Stomach (tissue), 9 donors: ENCODE results near the gene CDC40. TPM values are rescaled to one million over a fixed set of nuclear protein-coding genes. Genes with fewer than 3 reads are reported as not detected.
"Not testable (repeated sequence)": the region's sequence is repeated elsewhere in the genome, so short reads cannot be mapped to it uniquely, and the experiment has no call there.

ENCODE experiments used
- DNase-seq, 2 donors: peaks; one replicate each; pipeline versions ENCODE4 v3.0.0 to v3.0.0-alpha.2; 2013 to 2019
- H3K27ac ChIP-seq, 5 donors: fragments of 200-600 bp in 4 of 5; sonication (generic) in 4 of 5; one replicate each; pipeline ENCODE4 v1.5.1; 2013 to 2019; ENCODE audit warnings: mild to moderate bottlenecking in 1 of 5, moderate library complexity in 1 of 5
- H3K27me3 ChIP-seq, 3 donors: fragments of 200-600 bp; sonication (generic); one replicate each; pipeline ENCODE4 v1.5.1; 2017 to 2019; ENCODE audit warnings: mixed run types in 1 of 3
- H3K36me3 ChIP-seq, 4 donors: fragments of 200-600 bp; sonication (generic); 1 replicate in 3 of 4; 2 replicates in 1 of 4; pipeline ENCODE4 v1.5.1; 2016 to 2019
- H3K4me1 ChIP-seq, 4 donors: fragments of 200-600 bp; sonication (generic); one replicate each; pipeline ENCODE4 v1.5.1; 2016 to 2019
- H3K4me3 ChIP-seq, 4 donors: fragments of 200-600 bp; sonication (generic) in 3 of 4; one replicate each; pipeline ENCODE4 v1.5.1; 2016 to 2019; ENCODE audit warnings: mild to moderate bottlenecking in 1 of 4
- H3K9me3 ChIP-seq, 4 donors: fragments of 200-600 bp; sonication (generic); one replicate each; pipeline ENCODE4 v1.5.1; 2016 to 2019
- EP300 ChIP-seq: sonication (generic); formaldehyde crosslinking; IDR thresholded peaks from one replicate; pipeline ENCODE4 v1.6.1; 2017; ENCODE audit warnings: antibody characterized with exemption
- POLR2A ChIP-seq, 4 donors: fragments of 450-650 bp; IDR thresholded peaks; one replicate each; pipeline ENCODE4 v1.6.1; 2016; ENCODE audit warnings: antibody characterized with exemption in 4 of 4, control low read depth in 2 of 4, mild to moderate bottlenecking in 1 of 4, moderate library complexity in 1 of 4
- POLR2AphosphoS5 ChIP-seq, 3 donors: sonication (generic); formaldehyde crosslinking; IDR thresholded peaks; one replicate each; pipeline ENCODE4 v1.6.1; 2016; ENCODE audit warnings: antibody characterized with exemption in 3 of 3
- WGBS, 5 donors: extraction: QIAGEN DNeasy Blood & Tissue Kit in 3 of 5; methylation state at CpG; one replicate each; pipeline versions ENCODE4 v1.1.5 to v1.1.7; 2013 to 2018; 5-methylcytosine and 5-hydroxymethylcytosine counted together
- intact Hi-C: fragments of 100-400 bp; cut with DNase I; formaldehyde crosslinking; loops from one replicate; pipeline ENCODE4 v1.15.1; 2023; ENCODE audit warnings: low total_unique reads
- polyA plus RNA-seq, 3 donors: library from polyadenylated mRNA; stranded (reverse); fragments of 200-250 nt; gene quantifications; one replicate each; pipeline ENCODE4 v1.2.3, GENCODE V29; 2013
- total RNA-seq, 5 donors: library from RNA; depleted of rRNA; stranded (reverse); fragments of >200 nt; gene quantifications; one replicate each; pipeline versions ENCODE4 v1.1.0 to v1.2.3, GENCODE V29; 2014 to 2016
- TF ChIP-seq, protein P1 (sequence below), 7 experiments: fragments of 450-650 bp in 4 of 7; fragments of 200-600 bp in 3 of 7; sonication (generic) in 3 of 7; IDR thresholded peaks; one replicate each; pipeline ENCODE4 v1.5.1; 2016 to 2019; ENCODE audit warnings: antibody characterized with exemption in 7 of 7, control low read depth in 2 of 7, mild to moderate bottlenecking in 1 of 7
- donor health status: healthy with polysubstance abuse.
- donor health status: Bipolar disorder and iron deficiency.
- donor health status: healthy.

Gene CDC40
- total and polyA plus RNA-seq, 8 donors: 5.2 to 27.7 (median 10.1) TPM

GRCh38 chr6:110232450-110232849 is 52.2 kb downstream of the CDC40 start:
- peak overlapping the region in 2 of 5 donors; percentile 32 to 56 for H3K27ac ChIP-seq

GRCh38 chr6:110233770-110234374 is 53.6 kb downstream of the CDC40 start:
- TF ChIP-seq, protein P1, sequence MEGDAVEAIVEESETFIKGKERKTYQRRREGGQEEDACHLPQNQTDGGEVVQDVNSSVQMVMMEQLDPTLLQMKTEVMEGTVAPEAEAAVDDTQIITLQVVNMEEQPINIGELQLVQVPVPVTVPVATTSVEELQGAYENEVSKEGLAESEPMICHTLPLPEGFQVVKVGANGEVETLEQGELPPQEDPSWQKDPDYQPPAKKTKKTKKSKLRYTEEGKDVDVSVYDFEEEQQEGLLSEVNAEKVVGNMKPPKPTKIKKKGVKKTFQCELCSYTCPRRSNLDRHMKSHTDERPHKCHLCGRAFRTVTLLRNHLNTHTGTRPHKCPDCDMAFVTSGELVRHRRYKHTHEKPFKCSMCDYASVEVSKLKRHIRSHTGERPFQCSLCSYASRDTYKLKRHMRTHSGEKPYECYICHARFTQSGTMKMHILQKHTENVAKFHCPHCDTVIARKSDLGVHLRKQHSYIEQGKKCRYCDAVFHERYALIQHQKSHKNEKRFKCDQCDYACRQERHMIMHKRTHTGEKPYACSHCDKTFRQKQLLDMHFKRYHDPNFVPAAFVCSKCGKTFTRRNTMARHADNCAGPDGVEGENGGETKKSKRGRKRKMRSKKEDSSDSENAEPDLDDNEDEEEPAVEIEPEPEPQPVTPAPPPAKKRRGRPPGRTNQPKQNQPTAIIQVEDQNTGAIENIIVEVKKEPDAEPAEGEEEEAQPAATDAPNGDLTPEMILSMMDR (IDR thresholded peaks at IDR 0.05): no peak
- TF ChIP-seq POLR2AphosphoS5 (IDR thresholded peaks at IDR 0.05) (no peak), EP300 (no peak), POLR2A (IDR thresholded peaks at IDR 0.05) (no peak)
- Histone ChIP-seq H3K4me3 (no peak overlapping the region), H3K27me3 (no peaks in the 10 kb centered on the region), H3K27ac (peak overlapping the region in 1 of 5 donors; percentile 31), H3K4me1 (peaks cover 0 to 10% (median 6%) of the 10 kb centered on the region in 4 donors), H3K36me3 (peaks cover 0 to 27% (median 21%) of the 10 kb centered on the region in 4 donors), H3K9me3 (no peaks in the 10 kb centered on the region)
- intact Hi-C loops: no loop called here
- peak in 1 of 2 donors; percentile 34 for DNase-seq
- 84 to 95% (median 89%) methylated on average over 2 of the region's 2 CpGs for WGBS, 5 donors

More at GRCh38 chr6:110232450-110232849, 52.2 kb downstream of the CDC40 start:
- intact Hi-C loops: no loop called here
- Histone ChIP-seq H3K4me1 (peaks cover 0 to 10% (median 6%) of the 10 kb centered on the region in 4 donors), H3K4me3 (no peak overlapping the region), H3K27me3 (no peaks in the 10 kb centered on the region), H3K36me3 (peaks cover 0 to 39% (median 29%) of the 10 kb centered on the region in 4 donors), H3K9me3 (no peaks in the 10 kb centered on the region)
- no peak for DNase-seq
- TF ChIP-seq POLR2AphosphoS5 (IDR thresholded peaks at IDR 0.05) (no peak), POLR2A (IDR thresholded peaks at IDR 0.05) (no peak), EP300 (no peak)
- TF ChIP-seq, protein P1 (IDR thresholded peaks at IDR 0.05): no peak
- WGBS, 5 donors: 65 to 86% (median 74%) methylated on average over 2 of the region's 2 CpGs

DNA sequence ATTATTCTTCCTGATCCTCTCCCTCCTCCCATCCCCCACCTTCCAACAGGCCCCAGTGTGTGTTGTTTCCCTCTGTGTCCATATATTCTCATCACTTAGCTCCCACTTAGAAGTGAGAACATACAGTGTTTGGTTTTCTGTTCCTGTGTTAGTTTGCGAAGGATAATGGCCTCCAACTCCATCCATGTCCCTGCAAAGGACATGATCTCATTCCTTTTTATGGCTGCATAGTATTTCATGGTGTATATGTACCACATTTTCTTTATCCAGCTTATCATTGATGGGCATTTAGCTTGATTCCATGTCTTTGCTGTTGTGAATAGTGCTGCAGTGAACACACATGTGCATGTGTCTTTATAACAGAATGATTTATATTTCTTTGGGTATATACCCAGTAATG is 55.8 kb downstream of the CDC40 start:
- intact Hi-C loops, DNase-seq, H3K4me3 ChIP-seq, H3K27me3 ChIP-seq, H3K9me3 ChIP-seq, H3K27ac ChIP-seq: not testable (repeated sequence)
- Histone ChIP-seq H3K4me1 (peaks cover 0 to 10% (median 6%) of the 10 kb centered on the region in 4 donors), H3K36me3 (peaks cover 0 to 17% (median 10%) of the 10 kb centered on the region in 4 donors)
- 90 to 100% (median 97%) methylated on average over 1 of the region's 1 CpG for WGBS, 5 donors

DNA sequence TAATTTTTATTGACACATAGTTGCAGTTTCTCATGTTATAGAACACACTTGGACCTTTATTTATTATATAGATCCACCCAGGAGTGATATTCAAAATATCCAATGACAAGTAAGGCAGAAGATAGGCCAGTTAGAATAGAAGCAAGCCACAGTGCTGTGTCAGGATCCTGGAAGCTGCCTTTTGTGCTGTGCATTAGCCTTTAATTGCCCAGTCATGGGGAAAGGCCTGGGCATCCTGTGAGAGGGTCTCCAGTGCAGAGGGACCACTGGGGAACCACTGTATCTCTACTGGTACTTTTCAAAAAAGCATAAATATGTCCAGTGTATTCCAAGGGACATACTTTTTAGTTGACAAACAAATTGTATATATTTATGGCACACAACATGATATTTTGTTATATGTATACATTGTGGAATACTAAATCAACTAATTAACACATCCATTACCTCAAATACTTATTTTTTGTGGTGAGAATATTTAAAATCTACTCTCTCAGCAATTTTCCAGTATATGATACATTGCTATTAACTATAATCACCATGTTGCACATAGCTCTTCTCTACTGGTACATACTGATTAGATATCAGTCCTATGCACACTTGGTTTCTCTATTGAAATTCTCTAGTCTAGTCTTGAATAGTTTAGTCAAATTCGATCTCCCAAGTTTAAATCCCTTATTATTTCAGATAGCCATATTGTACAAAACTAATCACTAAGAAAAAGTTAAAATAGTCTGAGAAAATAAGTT is 59.5 kb downstream of the CDC40 start:
- Histone ChIP-seq H3K9me3 (no peaks in the 10 kb centered on the region), H3K4me1 (no peaks in the 10 kb centered on the region), H3K27ac (no peak overlapping the region), H3K4me3 (no peak overlapping the region), H3K36me3 (peaks cover 0 to 23% (median 9%) of the 10 kb centered on the region in 4 donors), H3K27me3 (no peaks in the 10 kb centered on the region)
- intact Hi-C loops: no loop called here
- DNase-seq: no peak
- TF ChIP-seq EP300 (no peak), POLR2AphosphoS5 (IDR thresholded peaks at IDR 0.05) (no peak), POLR2A (IDR thresholded peaks at IDR 0.05) (no peak)
- TF ChIP-seq, protein P1 (IDR thresholded peaks at IDR 0.05): no peak
- 86 to 98% (median 92%) methylated on average over 1 of the region's 1 CpG for WGBS, 5 donors

GRCh38 chr6:110244621-110245020 is 64.4 kb downstream of the CDC40 start:
- DNase-seq, intact Hi-C loops, H3K27me3 ChIP-seq, H3K4me3 ChIP-seq, H3K4me1 ChIP-seq, H3K9me3 ChIP-seq, H3K27ac ChIP-seq: not testable (repeated sequence)
- H3K36me3 ChIP-seq: peaks cover 0 to 19% (median 5%) of the 10 kb centered on the region in 4 donors
- 83 to 95% (median 88%) methylated on average over 3 of the region's 3 CpGs for WGBS, 5 donors
